ENCODE data around the gene C4orf54. TPM values are rescaled to one million over a fixed set of nuclear protein-coding genes. Genes with fewer than 3 reads are reported as not detected.

Gene C4orf54
- total and polyA plus RNA-seq, 2 of the 8 experiments (the other 6 are each of a cell fraction or from before 2014, with no cell fraction given) = not detected

GRCh38 chr4:99685234-99685633, 27.6 kb upstream of the C4orf54 start:
- H4K8ac ChIP-seq (ENCODE audit: extremely low read depth, insufficient read depth, low read length) = no peak overlapping the region
- H3K4ac ChIP-seq (replicated peaks; ENCODE audit: insufficient read length, low read depth, low read length) = no peak overlapping the region
- H3K56ac ChIP-seq (replicated peaks; ENCODE audit: insufficient read length, low read depth, low read length) = no peak overlapping the region
- no peaks in the 10 kb centered on the region for H4K20me1 ChIP-seq (replicated peaks in 1 of 2; ENCODE audit: control insufficient read depth in 1 of 2, insufficient read depth in 2 of 2, low read length in 2 of 2)
- H3K27ac ChIP-seq (ENCODE audit: low read depth, low read length) = no peak overlapping the region
- TF ChIP-seq RNF2 (IDR thresholded peaks at IDR 0.05; ENCODE audit: borderline replicate concordance, low read depth, low read length, missing control alignments, poor library complexity, severe bottlenecking) (no peak), BCL11A (IDR thresholded peaks at IDR 0.05; ENCODE audit: low read depth in 2 of 2, low read length in 2 of 2) (no peak), SP1 (IDR thresholded peaks at IDR 0.05; ENCODE audit: low read depth, low read length) (no peak), TAF7 (optimal IDR thresholded peaks at IDR 0.05; ENCODE audit: borderline replicate concordance, low read depth, low read length) (no peak), HDAC6 (IDR thresholded peaks at IDR 0.05; ENCODE audit: low read depth, low read length) (no peak), POLR2AphosphoS5 (IDR thresholded peaks at IDR 0.05; ENCODE audit: low read depth, low read length) (no peak), MAX (IDR thresholded peaks at IDR 0.05) (no peak), ATF2 (IDR thresholded peaks at IDR 0.05; ENCODE audit: low read length) (no peak), HDAC2 (IDR thresholded peaks at IDR 0.05; ENCODE audit: borderline replicate concordance in 1 of 2, low read depth in 2 of 2, low read length in 2 of 2) (no peak), SIN3A (conservative IDR thresholded peaks at IDR 0.05 in 1 of 2, IDR thresholded peaks at IDR 0.05 in 1 of 2; ENCODE audit: low read depth in 1 of 2, low read length in 2 of 2) (no peak), CTBP2 (IDR thresholded peaks at IDR 0.05; ENCODE audit: borderline replicate concordance, insufficient read depth, insufficient read length, low read length) (no peak), SIRT6 (IDR thresholded peaks at IDR 0.05; ENCODE audit: low read length) (no peak)
- no peaks in the 10 kb centered on the region for H3K79me1 ChIP-seq (ENCODE audit: low read depth, low read length)
- no peak overlapping the region for H3K23ac ChIP-seq (ENCODE audit: insufficient read length)
- no peak overlapping the region for H2BK5ac ChIP-seq (ENCODE audit: low read depth, low read length)
- no peaks in the 10 kb centered on the region for H3K36me3 ChIP-seq (ENCODE audit: control insufficient read depth in 2 of 4, insufficient read depth in 4 of 4, low read length in 3 of 4)
- POLR2A ChIA-PET (ENCODE audit: partially characterized antibody) = no interaction called here
- no peaks in the 10 kb centered on the region for H3K23me2 ChIP-seq (ENCODE audit: low read depth, low read length)
- no peak overlapping the region for H3K4me2 ChIP-seq (ENCODE audit: insufficient read depth in 1 of 2, low read depth in 2 of 2, low read length in 2 of 2)
- no peak overlapping the region for H3K14ac ChIP-seq (ENCODE audit: insufficient read length)
- no peak overlapping the region for H2BK20ac ChIP-seq (ENCODE audit: low read length)
- H2AK5ac ChIP-seq (ENCODE audit: low read depth, low read length) = no peak overlapping the region
- DNase-seq (ENCODE audit: low read depth in 1 of 2, low spot score in 2 of 2) (no peak), FAIRE-seq (no peak)
- no peaks in the 10 kb centered on the region for H3K9me3 ChIP-seq (ENCODE audit: insufficient read depth in 2 of 2, low read depth in 1 of 2, low read length in 1 of 2)
- no peaks in the 10 kb centered on the region for H3K79me2 ChIP-seq (ENCODE audit: control insufficient read depth in 1 of 2, insufficient read depth in 2 of 2, low read length in 2 of 2)
- H4K91ac ChIP-seq (replicated peaks; ENCODE audit: insufficient read length, low read length) = no peak overlapping the region
- H3K4me1 ChIP-seq (replicated peaks in 1 of 4; ENCODE audit: control insufficient read depth in 3 of 4, insufficient read depth in 4 of 4, low read length in 3 of 4) = no peaks in the 10 kb centered on the region
- H4K5ac ChIP-seq (ENCODE audit: insufficient read length, low read depth, low read length) = no peak overlapping the region
- peaks cover 0 to 1% (median 0%) of the 10 kb centered on the region in 4 experiments; a peak in 1 of 7 replicates for H3K27me3 ChIP-seq (replicated peaks in 1 of 4; ENCODE audit: control insufficient read depth in 3 of 4, extremely low read depth in 1 of 4, insufficient read depth in 3 of 4, low read length in 3 of 4)
- H2BK15ac ChIP-seq (ENCODE audit: low read length) = no peak overlapping the region
- H3K9ac ChIP-seq (replicated peaks in 1 of 4; ENCODE audit: extremely low read depth in 1 of 4, low read depth in 3 of 4, low read length in 3 of 4) = no peak overlapping the region
- no peak overlapping the region for H2AFZ ChIP-seq (ENCODE audit: low read length)
- 83% methylated on average over 2 of the region's 2 CpGs; no CpG with 5 or more reads in 1 of the 2 experiments for WGBS, 2 experiments (ENCODE audit: extremely low coverage in 1 of 2, insufficient coverage in 1 of 2, insufficient read length in 1 of 2, insufficient replicate concordance in 2 of 2, low coverage in 1 of 2, low lambda C conversion rate in 2 of 2, missing lambda C conversion rate in 1 of 2)
- H3K4me3 ChIP-seq (ENCODE audit: extremely low read depth in 1 of 4, insufficient read depth in 2 of 4, low read depth in 3 of 4, low read length in 4 of 4) = no peak overlapping the region
- CTCF ChIA-PET (ENCODE audit: partially characterized antibody) = no interaction called here
- no peak overlapping the region for H3K18ac ChIP-seq (ENCODE audit: extremely low read depth, low read length)
- H2BK120ac ChIP-seq (replicated peaks; ENCODE audit: low read depth, low read length) = no peak overlapping the region
- no peak overlapping the region for H2BK12ac ChIP-seq (ENCODE audit: low read depth, low read length)
